HPDE6-E6E7 (cell line): Measurements from ENCODE around the gene PXDN.
"Not testable (repeated sequence)": the region's sequence is repeated elsewhere in the genome, so short reads cannot be mapped to it uniquely, and the experiment has no call there.

Experiments
- DNase-seq: peaks from one replicate; pipeline ENCODE4 v3.0.0; 2011; ENCODE audit warnings: missing footprints; ENCODE audit errors: extremely low spot score

PXDN gene

DNA sequence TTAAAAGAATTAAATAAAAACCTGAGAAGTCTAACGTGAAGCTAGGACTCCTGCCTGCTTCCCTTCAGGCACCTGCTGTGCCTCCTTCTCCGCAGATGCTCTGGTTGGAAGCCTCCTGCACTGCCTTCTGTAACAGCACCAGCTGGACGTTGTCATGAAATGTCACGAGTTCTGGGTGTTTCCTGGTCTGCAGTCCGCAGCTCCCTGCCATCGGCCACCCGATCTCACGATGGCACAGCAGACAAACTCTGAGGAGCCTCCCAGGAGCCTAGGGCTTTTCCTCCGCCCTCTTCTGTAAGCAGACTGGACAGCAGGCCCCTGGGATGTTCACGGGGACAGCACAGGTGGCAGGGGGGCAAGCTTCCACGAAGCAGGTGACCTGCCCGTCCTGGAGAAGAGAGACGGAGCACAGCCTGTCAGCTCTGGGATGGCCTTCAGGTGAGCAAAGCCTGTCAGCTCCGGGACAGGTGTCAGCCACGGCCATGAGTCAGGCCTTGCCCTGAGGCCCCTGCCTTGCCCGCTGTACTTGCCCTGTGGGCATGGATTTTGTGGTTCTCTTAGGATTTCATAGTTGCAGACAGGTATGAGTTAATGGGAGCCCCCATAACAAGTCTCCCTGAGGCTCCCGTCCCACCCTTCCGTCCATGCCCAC is 110.3 kb downstream of the PXDN start:
- no peak for DNase-seq

- no peak for DNase-seq
Observed at GRCh38 chr2:1633092-1633671, 111.1 kb downstream of the PXDN start.

GRCh38 chr2:1632510-1632909 is 111.8 kb downstream of the PXDN start:
- no peak for DNase-seq

- DNase-seq = peak; percentile 54
Observed at GRCh38 chr2:1632002-1632348, 112.3 kb downstream of the PXDN start.

- no peak for DNase-seq
Observed at GRCh38 chr2:1631292-1632001, 112.9 kb downstream of the PXDN start.

- no peak for DNase-seq
Observed at GRCh38 chr2:1628893-1629292, 115.4 kb downstream of the PXDN start.

DNA sequence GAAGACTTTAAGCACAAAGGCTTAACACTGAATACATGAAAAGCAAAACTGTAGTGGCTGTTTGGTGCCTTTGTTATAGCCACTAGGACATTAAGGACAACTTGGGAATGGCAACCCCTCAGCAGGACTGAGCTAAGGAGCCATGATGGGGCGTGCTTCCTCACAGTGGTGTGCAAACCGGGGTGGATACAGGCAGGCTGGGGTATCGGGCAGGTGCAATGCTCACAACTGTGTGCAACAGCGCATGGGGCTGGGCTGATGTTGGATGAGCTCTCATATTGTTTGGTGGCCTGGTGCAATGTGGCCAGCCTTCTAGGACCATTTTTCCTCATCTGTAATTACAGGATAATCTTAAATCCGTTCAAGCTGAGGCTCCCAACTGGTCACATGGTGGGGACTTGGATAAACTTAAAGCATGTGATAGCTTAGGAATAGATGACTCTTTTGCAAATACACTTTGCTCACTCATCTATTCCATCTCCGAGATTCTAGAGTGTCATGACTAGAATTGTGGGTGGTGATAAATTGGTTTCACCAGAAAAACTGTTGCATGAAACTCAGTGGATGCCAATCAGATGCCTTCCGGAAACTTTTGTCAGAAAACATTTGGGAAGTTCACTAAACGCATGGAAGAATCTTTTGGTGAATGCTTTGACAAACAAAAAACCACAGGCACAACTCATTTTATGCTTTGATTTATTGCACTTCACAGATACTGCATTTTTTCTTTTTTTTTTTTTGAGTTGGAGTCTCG is 116.5 kb downstream of the PXDN start:
- DNase-seq = no peak

GRCh38 chr2:1626271-1626681 is 118.0 kb downstream of the PXDN start:
- no peak for DNase-seq

DNA sequence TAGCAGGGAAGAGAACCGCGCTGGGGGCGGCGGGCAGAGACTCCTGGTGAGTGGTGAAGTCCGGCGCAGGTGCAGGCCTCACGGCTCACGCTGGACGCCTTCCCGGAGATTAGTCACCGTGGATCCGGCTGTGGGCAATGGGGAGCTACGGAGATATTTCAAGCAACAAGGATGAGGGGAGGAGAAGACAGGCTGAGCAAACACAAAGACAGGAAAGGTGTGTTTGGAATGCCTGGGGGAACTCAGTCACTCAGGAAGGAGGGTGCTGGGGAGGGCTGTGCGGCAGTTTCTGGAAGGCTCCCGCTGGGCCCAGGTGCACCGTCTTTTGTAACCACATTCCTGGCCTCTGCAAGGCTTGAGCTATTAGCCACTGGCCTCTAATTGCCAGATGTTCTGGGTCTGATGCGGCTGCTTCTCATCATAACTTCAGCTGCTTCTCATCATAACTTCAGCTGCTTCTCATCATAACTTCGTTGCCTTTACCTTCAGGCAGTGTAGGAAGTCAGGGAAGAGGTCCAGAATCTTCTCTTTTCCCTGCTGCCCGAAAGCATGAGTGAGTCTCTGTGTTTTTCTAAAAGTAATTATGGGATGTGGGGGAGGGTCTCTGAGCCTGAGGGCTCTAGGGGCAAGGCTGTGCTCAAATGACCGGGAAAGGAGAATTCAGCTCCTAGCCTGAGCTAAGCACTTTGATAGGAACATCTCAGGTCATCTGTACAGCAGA is 118.9 kb downstream of the PXDN start:
- DNase-seq = peak; percentile 92

DNA sequence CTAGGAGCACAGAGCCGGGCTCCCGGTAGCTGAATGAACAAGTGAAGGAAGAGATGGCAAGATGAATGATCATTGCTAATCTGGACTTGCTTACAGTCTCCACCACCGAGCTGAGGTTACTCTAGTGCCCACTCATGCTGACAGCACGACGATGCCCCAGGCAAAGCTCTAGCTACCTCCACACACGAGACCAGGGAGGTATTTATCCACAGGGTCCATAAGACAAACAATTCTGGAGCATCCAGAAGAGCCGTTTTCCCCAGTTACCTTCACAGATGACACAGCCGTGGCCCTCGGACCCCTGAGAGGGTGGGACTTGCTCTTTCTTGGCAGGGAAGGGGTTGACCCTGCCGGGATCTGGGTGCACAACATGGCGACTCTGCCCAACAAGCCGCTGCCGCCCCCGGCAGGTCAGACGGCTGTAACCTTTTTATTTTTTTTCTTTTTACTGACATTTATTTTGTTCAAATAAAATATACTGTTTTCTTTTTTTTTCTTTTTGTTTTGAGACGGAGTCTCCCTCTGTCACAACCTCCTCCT is 120.3 kb downstream of the PXDN start:
- no peak for DNase-seq

DNA sequence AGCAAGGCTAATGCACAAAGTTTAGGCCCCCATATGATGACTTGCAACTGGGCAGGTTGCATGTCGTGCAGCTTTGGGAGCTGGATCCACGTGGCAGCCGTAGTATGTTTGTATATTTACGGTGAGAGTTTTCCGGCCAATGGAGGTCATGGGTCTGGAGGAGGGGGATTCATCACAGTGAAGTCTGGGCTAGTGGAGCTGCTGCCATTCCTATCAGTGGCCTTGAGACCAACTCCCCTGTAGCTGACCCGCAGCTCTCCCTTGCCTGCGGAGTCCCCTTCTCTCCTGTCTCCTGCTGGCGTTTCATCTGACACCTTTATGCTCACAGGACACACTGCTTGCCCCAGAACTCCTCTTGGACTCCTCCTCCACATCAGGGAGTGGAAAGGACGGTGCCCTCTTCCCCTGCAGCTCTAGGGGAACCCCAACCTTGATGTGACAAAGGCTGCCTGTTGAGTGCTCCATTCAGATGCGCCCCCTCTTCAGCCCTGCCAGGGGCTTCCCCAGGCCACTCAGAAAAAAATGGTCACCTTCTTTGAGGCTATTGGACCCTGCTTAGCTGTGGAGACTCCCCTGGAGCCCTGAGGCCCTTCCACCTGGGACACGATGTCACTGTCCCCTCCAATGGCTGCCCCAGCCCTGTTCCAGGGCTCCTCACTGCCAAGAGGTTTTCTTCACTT is 121.7 kb downstream of the PXDN start:
- no peak for DNase-seq

DNA sequence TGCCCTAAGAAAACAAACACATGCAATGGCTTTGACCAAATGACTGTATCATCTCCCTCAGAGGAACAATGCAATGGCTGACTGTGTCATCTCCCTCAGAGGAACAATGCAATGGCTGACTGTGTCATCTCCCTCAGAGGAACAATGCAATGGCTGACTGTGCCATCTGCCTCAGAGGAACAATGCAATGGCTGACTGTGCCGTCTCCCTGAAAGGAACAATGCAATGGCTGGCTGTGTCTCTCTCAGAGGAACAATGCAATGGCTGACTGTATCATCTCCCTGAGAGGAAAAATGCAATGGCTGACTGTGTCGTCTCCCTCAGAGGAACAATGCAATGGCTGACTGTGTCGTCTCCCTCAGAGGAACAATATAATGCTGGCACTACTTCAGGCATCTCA is 122.3 kb downstream of the PXDN start:
- not testable (repeated sequence) for DNase-seq

DNA sequence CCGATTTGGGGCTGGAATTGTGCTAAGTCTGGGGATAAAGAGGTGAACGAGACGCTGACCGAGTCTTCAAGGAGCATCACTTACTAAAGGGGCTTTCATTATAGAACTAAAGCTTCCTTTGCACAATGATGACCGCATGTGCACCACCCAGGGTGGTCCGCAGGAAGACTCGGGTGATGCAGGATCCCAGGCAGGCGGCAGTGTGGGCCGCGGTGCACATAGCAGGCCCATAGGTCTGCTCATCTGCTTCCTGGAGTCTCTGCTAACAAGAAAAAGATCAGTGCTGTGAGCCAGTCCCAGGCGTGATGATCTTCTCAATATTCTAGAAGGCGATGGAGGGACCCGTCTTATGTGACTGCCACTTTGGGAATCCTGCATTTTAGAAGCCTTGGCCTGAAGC is 122.8 kb downstream of the PXDN start:
- no peak for DNase-seq

- DNase-seq = no peak
Observed at GRCh38 chr2:1621041-1621440, 123.3 kb downstream of the PXDN start.

GRCh38 chr2:1620081-1620480 is 124.2 kb downstream of the PXDN start:
- no peak for DNase-seq

DNA sequence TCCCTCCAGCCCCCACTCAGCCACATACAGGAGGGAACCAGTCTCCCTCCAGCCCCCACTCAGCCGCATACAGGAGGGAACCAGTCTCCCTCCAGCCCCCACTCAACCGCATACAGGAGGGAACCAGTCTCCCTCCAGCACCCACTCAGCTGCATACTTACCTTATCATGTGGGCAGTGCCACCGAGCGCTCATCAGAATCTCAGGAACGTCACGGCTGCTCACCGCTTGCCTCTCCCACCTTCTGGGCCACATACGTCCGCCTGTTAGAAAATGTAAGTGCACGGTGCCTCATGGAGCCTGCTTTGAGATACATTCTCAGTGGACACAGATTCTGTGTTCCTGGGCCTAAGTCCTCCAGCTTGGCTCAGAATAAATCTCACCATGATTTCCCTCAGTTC is 124.8 kb downstream of the PXDN start:
- DNase-seq = no peak

GRCh38 chr2:1618974-1619373 is 125.3 kb downstream of the PXDN start:
- no peak for DNase-seq

DNA sequence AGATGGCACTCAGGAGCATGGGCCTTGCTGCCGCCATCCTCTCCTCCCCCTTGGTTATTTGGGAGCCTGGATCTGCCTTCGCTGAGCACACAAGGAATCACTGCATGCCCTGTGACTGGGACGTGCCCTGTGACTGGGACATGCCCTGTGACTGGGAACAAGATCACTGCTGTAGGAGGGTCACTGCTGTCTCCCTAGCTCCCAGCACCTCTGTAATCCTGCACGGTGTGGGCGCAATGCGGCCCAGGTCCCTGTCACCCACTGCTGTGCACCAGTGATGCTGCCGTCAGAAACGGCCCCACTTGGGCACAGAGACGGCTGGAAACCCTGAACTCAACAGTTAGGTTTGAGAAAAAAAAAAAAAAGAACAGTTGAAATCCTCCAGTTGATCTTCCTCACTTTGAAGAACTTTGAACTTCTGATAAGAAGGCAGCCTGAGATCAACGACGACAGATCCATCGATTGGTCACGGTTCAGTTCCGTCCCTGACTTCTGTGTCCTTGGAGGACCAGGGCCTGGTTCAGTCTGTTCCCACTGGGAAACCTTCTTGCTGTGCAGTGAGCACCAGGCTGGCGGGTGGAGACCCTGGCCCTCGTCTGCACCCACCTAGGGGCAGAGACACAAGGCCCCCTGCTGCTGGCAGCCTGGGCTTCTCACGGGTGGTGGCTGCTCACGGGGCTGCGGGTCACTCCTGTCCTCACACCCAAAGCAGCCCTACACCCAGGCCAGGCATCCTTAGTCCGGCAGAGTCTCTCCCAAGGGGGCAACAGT is 125.9 kb downstream of the PXDN start:
- DNase-seq = no peak

DNA sequence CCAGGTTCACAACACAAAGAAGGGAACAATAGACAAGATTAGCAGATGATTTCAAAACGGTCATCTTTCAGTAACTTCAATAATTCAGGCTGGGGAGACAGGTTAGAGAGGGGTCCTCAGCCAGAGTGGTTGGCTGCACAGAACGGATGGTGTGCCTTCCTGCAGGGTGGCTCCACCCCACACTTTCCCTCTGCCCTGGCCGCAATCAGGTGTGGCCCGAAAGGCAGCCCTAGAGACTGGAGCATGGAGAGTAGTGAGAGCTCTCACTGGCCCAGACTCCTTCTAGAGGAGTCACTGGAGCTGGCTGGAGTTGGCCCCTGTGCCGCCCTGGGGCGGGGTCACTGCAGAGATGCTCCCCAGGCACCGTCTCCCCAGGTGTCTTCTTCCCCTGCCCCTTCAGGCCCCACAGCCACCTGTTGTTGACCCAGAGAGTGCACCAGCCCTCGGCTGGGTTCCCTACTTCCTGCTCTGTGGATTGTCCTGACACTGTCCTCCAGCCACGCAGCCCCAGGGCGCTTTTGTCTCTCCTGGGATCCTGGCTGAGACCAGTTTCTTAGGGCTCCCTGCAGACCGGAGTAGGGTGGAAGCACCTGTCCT is 126.8 kb downstream of the PXDN start:
- DNase-seq = no peak

- DNase-seq = no peak
Observed at GRCh38 chr2:1614564-1614963, 129.8 kb downstream of the PXDN start.
